RWPE1 (cell line): ENCODE results near the gene C11orf52.

Experiments used
- CTCF ChIA-PET: fragments of 350-600 bp; sonication (Branson Sonifier 250); formaldehyde crosslinking; extraction: SDS; loops from one replicate; lab custom pipeline; 2021; lab: Yijun Ruan, JAX
- POLR2A ChIA-PET: fragments of 400-600 bp; formaldehyde crosslinking; extraction: SDS; loops from one replicate; lab custom pipeline; 2020; ENCODE audit warnings: antibody characterized with exemption; ENCODE audit not compliant: low non-redundant PET; lab: Yijun Ruan, JAX
- DNase-seq: peaks from one replicate; pipeline ENCODE4 v3.0.0; 2012; ENCODE audit warnings: low spot score
- H3K27ac ChIP-seq: fragments of 450-650 bp; 2 replicates; pipeline ENCODE4 v1.5.1; 2017
- TF ChIP-seq, protein P1 (sequence below): fragments of 450-650 bp; conservative IDR thresholded peaks from 2 replicates; pipeline ENCODE4 v1.5.1; 2017; ENCODE audit warnings: low read depth, mild to moderate bottlenecking

The C11orf52 gene

DNA sequence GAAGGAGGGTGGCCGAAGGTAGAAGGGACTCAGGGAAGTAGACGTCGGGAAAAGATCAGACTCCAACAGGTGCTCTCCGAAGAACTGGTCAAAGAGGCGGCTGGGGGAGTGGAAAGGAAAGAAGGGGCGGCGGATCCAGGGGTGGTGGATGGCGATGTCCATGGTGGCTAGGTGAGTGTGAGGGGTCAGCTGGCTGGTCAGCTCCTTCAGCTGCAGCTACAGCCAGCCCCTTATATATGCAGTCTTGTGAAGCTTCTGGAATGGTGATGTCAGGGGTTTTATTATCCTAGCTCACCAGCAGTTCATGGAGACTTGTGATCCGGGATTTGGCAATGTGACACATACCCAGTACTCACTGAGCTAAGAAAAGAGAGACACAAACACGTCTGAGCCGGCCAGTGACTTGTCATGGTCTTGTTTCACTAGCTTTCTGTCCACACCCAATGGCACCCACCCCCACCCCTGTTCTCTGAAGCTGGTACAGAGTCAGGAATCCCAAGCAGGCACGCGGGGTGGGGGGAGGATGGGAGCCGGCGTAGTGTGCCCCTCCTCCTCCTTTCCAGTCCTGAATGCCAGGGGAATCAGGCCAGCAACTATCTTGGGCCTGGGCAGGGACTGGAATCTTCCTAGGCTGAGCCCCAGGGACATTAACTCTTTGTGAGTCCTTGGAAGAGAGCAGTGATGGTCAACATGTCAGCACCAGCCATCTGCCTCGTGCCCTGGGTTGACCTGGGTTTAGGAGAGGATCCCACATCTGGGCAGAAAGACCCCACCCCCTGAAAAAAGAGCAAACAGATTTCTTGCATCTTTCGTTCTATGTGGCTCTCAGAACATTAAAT is 6.9 kb upstream of the C11orf52 start, which contains the start of gene CRYAB:
TSS of gene CRYAB (minus strand) at position 208 of the 839 bp plus-strand sequence. CDS start at position 162, 46 bp downstream.
- TF ChIP-seq, protein P1, sequence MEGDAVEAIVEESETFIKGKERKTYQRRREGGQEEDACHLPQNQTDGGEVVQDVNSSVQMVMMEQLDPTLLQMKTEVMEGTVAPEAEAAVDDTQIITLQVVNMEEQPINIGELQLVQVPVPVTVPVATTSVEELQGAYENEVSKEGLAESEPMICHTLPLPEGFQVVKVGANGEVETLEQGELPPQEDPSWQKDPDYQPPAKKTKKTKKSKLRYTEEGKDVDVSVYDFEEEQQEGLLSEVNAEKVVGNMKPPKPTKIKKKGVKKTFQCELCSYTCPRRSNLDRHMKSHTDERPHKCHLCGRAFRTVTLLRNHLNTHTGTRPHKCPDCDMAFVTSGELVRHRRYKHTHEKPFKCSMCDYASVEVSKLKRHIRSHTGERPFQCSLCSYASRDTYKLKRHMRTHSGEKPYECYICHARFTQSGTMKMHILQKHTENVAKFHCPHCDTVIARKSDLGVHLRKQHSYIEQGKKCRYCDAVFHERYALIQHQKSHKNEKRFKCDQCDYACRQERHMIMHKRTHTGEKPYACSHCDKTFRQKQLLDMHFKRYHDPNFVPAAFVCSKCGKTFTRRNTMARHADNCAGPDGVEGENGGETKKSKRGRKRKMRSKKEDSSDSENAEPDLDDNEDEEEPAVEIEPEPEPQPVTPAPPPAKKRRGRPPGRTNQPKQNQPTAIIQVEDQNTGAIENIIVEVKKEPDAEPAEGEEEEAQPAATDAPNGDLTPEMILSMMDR, result no peak
- ChIA-PET POLR2A (no interaction called here), CTCF (interaction anchor here (0.6 to 1.2 kb wide), 2 partner anchors 11 to 33 kb away, joined by 3 to 6 read pairs; no protein-coding TSS in a partner anchor)
- peak; percentile 71 for DNase-seq
- H3K27ac ChIP-seq, result peak within 1 kb of the TSS; percentile 98

DNA sequence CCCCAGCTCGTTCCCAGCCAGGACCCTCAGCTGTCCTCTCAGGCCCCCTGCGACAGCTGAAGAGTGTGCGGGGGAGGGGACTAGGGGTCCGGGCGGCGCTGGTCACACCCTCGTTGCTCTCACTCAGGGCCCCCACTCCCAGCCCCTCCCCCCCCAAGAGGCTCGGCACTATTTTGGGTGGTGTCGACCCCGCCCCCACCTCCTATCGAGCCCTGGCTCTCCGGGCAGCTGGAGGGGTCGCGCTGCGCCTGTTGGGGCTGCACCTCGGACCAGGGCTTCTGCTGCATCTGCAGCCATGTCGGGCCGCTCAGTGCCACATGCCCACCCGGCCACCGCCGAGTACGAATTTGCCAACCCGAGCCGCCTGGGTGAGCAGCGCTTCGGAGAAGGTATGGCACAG is 6.2 kb upstream of the C11orf52 start, which contains the start of gene HSPB2:
TSS of gene HSPB2 (plus strand) at position 200 of the 400 bp plus-strand sequence. CDS start at position 296, 96 bp downstream.
- DNase-seq, result no peak
- ChIA-PET CTCF (interaction anchor here (0.6 kb wide), 1 partner anchor 16 kb away, joined by 5 read pairs; no protein-coding TSS in a partner anchor), POLR2A (no interaction called here)
- TF ChIP-seq, protein P1, result no peak
- peak within 1 kb of the TSS; percentile 98 for H3K27ac ChIP-seq

DNA sequence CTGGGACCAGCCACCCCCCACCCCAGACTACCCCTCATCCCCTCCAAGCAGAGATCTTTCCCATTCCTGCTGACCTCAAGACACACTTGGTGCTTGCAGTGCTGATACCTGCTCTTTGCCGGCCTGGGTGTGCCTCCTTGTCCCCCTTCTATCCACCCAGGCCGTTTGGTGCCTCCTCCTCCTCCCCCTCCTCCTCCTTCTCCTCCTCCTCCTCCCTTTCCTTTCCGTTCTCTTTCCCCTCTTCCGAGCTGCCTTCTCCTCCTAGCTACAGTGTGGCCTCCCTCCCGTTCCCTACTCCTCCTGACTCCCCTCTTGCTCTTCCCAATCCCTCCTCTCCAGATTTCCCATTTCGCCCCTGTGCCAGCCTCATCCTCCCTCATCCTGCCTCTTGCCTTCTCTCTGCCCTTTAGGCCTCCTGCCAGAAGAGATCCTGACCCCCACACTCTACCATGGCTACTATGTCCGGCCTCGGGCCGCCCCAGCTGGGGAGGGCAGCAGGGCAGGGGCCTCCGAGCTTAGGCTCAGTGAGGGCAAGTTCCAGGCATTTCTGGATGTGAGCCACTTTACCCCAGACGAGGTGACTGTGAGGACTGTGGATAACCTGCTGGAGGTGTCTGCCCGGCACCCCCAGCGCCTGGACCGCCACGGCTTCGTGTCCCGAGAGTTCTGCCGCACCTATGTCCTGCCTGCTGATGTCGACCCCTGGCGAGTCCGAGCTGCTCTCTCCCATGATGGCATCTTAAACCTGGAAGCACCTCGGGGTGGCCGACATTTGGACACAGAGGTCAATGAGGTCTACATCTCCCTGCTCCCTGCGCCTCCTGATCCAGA is 5.5 kb upstream of the C11orf52 start:
- CTCF ChIA-PET, result interaction anchor here (0.6 to 0.9 kb wide), 2 partner anchors 16 to 33 kb away, joined by 3 to 5 read pairs; no protein-coding TSS in a partner anchor

DNA sequence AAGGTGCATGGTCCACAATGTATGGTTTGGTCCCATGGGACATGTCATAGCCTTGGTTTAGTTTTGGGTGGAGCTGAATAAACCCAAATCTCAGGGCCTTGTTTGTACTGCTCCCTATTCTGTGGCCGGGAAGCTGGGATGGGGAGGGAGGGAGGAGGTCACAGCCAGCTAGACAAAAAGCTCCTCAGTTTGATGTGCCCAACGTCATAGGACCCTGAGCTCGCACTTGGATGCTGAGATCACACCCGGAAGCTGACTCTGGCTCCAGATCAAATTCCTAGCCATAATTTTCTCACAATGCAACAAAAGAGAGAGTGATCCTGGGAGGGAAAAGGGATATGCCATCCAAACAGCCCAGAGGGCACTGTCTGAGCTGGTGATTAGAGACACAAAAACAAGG is 4.7 kb upstream of the C11orf52 start:
- no peak for DNase-seq
- TF ChIP-seq, protein P1, result no peak
- peak overlapping the region; percentile 98 for H3K27ac ChIP-seq
- CTCF ChIA-PET, result interaction anchor here (0.9 to 1.0 kb wide), 2 partner anchors 12 to 34 kb away, joined by 3 read pairs; no protein-coding TSS in a partner anchor
- POLR2A ChIA-PET, result no interaction called here

More for the DNA sequence above, 5.5 kb upstream of the C11orf52 start:
- H3K27ac ChIP-seq, result peak overlapping the region; percentile 98
- POLR2A ChIA-PET, result no interaction called here
- DNase-seq, result no peak
- TF ChIP-seq, protein P1, result no peak

DNA sequence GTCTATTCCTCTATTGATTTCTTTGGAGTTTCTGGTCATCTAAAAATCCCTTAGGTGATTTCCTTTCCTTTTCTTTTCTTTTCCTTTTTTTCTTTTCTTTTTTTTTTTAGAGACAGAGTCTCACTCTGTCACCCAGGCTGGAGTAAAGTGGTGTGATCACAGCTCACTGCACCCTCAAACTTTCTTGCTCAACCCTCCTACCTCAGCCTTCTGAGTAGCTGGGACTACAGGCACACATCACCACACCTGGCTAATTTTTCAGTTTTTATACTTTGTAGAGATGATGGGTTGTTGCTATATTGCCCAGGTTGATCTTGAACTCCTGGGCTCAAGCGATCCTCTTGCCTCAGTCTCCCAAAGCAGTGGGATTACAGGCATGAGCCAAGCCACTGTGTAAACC is 1.9 kb upstream of the C11orf52 start:
- no peak for DNase-seq
- ChIA-PET POLR2A (no interaction called here), CTCF (no interaction called here)
- H3K27ac ChIP-seq, result no peak overlapping the region
- TF ChIP-seq, protein P1, result no peak

DNA sequence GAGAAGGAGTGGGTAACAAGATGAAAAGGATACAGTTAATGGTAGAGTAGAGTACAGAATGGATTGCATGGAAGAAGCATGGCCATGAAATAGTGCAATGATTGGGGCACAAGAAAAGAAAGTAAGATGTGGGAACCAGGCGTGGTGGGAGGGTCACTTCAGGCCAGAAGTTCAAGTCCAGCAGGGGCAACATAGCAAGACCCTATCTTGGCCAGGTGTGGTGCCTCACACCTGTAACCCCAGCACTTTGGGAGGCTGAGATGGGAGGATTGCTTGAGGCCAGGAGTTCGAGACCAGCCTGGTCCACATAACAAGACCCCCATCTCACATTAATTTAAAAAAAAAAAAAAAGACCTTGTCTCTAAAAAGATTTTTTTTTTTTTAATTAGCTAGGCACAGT is 1.4 kb upstream of the C11orf52 start:
- ChIA-PET POLR2A (no interaction called here), CTCF (no interaction called here)
- H3K27ac ChIP-seq, result no peak overlapping the region
- DNase-seq, result no peak
- TF ChIP-seq, protein P1, result no peak
